ENCODE data around the gene CACNA2D3. TPM values are rescaled to one million over a fixed set of nuclear protein-coding genes. Genes with fewer than 3 reads are reported as not detected.
A peak's percentile ranks its signal among the peaks of the same experiment; 100 is the strongest.

CACNA2D3 gene
- total RNA-seq, 1 donor from 2014 or later, result 0.29 TPM

- DNase-seq (ENCODE audit: low spot score, unreplicated experiment), result no peak
- H3K9me3 Mint-ChIP-seq (ENCODE audit: low read depth), result no peaks in the 10 kb centered on the region
- no peak overlapping the region for H3K4me3 Mint-ChIP-seq (ENCODE audit: low read depth)
- peaks cover 42% of the 10 kb centered on the region for H3K27me3 Mint-ChIP-seq
- H3K4me1 Mint-ChIP-seq (ENCODE audit: low read depth), result peaks cover 6% of the 10 kb centered on the region
- H3K27ac Mint-ChIP-seq, result no peak overlapping the region
- no peak for TF ChIP-seq CTCF (IDR thresholded peaks at IDR 0.05; ENCODE audit: unreplicated experiment)
- no peaks in the 10 kb centered on the region for H3K36me3 Mint-ChIP-seq (ENCODE audit: insufficient read depth)
Observed at GRCh38 chr3:54988838-54989630, 866.7 kb downstream of the CACNA2D3 start.

- no peaks in the 10 kb centered on the region for H3K36me3 Mint-ChIP-seq (ENCODE audit: insufficient read depth)
- H3K9me3 Mint-ChIP-seq (ENCODE audit: low read depth), result no peaks in the 10 kb centered on the region
- no peak overlapping the region for H3K4me3 Mint-ChIP-seq (ENCODE audit: low read depth)
- peaks cover 13% of the 10 kb centered on the region for H3K27me3 Mint-ChIP-seq
- H3K27ac Mint-ChIP-seq, result no peak overlapping the region
- TF ChIP-seq CTCF (IDR thresholded peaks at IDR 0.05; ENCODE audit: unreplicated experiment), result no peak
- DNase-seq (ENCODE audit: low spot score, unreplicated experiment), result no peak
- no peaks in the 10 kb centered on the region for H3K4me1 Mint-ChIP-seq (ENCODE audit: low read depth)
Observed at GRCh38 chr3:54994111-54994513, 871.8 kb downstream of the CACNA2D3 start.

- no peak for DNase-seq (ENCODE audit: low spot score, unreplicated experiment)
- H3K27me3 Mint-ChIP-seq, result peaks cover 3% of the 10 kb centered on the region
- peak; percentile 43 for TF ChIP-seq CTCF (IDR thresholded peaks at IDR 0.05; ENCODE audit: unreplicated experiment)
- no peaks in the 10 kb centered on the region for H3K36me3 Mint-ChIP-seq (ENCODE audit: insufficient read depth)
- no peak overlapping the region for H3K27ac Mint-ChIP-seq
- H3K4me1 Mint-ChIP-seq (ENCODE audit: low read depth), result peaks cover 6% of the 10 kb centered on the region
- H3K9me3 Mint-ChIP-seq (ENCODE audit: low read depth), result no peaks in the 10 kb centered on the region
- H3K4me3 Mint-ChIP-seq (ENCODE audit: low read depth), result no peak overlapping the region
Observed at GRCh38 chr3:54999159-54999558, 876.8 kb downstream of the CACNA2D3 start.

GRCh38 chr3:54999811-55000210 is 877.5 kb downstream of the CACNA2D3 start:
- Mint-ChIP-seq H3K27me3 (peaks cover 3% of the 10 kb centered on the region), H3K9me3 (ENCODE audit: low read depth) (no peaks in the 10 kb centered on the region), H3K4me3 (ENCODE audit: low read depth) (no peak overlapping the region), H3K27ac (no peak overlapping the region), H3K36me3 (ENCODE audit: insufficient read depth) (no peaks in the 10 kb centered on the region), H3K4me1 (ENCODE audit: low read depth) (peaks cover 6% of the 10 kb centered on the region)
- TF ChIP-seq CTCF (IDR thresholded peaks at IDR 0.05; ENCODE audit: unreplicated experiment), result no peak
- DNase-seq (ENCODE audit: low spot score, unreplicated experiment), result no peak

- peaks cover 6% of the 10 kb centered on the region for H3K4me1 Mint-ChIP-seq (ENCODE audit: low read depth)
- no peaks in the 10 kb centered on the region for H3K36me3 Mint-ChIP-seq (ENCODE audit: insufficient read depth)
- no peak for DNase-seq (ENCODE audit: low spot score, unreplicated experiment)
- peak overlapping the region; percentile 39 for H3K27ac Mint-ChIP-seq
- peaks cover 3% of the 10 kb centered on the region for H3K27me3 Mint-ChIP-seq
- H3K4me3 Mint-ChIP-seq (ENCODE audit: low read depth), result no peak overlapping the region
- TF ChIP-seq CTCF (IDR thresholded peaks at IDR 0.05; ENCODE audit: unreplicated experiment), result no peak
- H3K9me3 Mint-ChIP-seq (ENCODE audit: low read depth), result no peaks in the 10 kb centered on the region
Observed at GRCh38 chr3:55000546-55000945, 878.2 kb downstream of the CACNA2D3 start.
